BLaER1 (cell line): ENCODE data around the gene SLC6A20.

Experiments used
- H3K27ac ChIP-seq: shearing (Covaris generic); formaldehyde crosslinking; 2 replicates; pipeline ENCODE4 v1.8.1; 2022
- H3K27me3 ChIP-seq: shearing (Covaris generic); formaldehyde crosslinking; 2 replicates; pipeline ENCODE4 v1.8.1; 2022
- H3K36me3 ChIP-seq: shearing (Covaris generic); formaldehyde crosslinking; 2 replicates; pipeline ENCODE4 v1.8.1; 2022
- H3K4me1 ChIP-seq: shearing (Covaris generic); formaldehyde crosslinking; 2 replicates; pipeline ENCODE4 v1.8.1; 2022
- H3K4me2 ChIP-seq: shearing (Covaris generic); formaldehyde crosslinking; 2 replicates; pipeline ENCODE4 v1.8.1; 2022
- H3K4me3 ChIP-seq: shearing (Covaris generic); formaldehyde crosslinking; 2 replicates; pipeline ENCODE4 v1.8.1; 2022
- H3K9ac ChIP-seq: shearing (Covaris generic); formaldehyde crosslinking; 2 replicates; pipeline ENCODE4 v1.8.1; 2022
- H3K9me3 ChIP-seq: shearing (Covaris generic); formaldehyde crosslinking; 2 replicates; pipeline ENCODE4 v1.8.1; 2022
- H4K20me1 ChIP-seq: shearing (Covaris generic); formaldehyde crosslinking; 2 replicates; pipeline ENCODE4 v1.8.1; 2022
- Cebpa-rat ChIP-seq: shearing (Covaris generic); IDR thresholded peaks from 2 replicates; pipeline ENCODE4 v1.8.1; 2022

SLC6A20 gene

GRCh38 chr3:45826321-45826720 is 30.0 kb upstream of the SLC6A20 start:
- TF ChIP-seq Cebpa-rat = no peak
- no peaks in the 10 kb centered on the region for H3K9me3 ChIP-seq
- no peaks in the 10 kb centered on the region for H3K27me3 ChIP-seq
- no peak overlapping the region for H3K4me3 ChIP-seq
- H3K4me1 ChIP-seq = no peaks in the 10 kb centered on the region
- H3K36me3 ChIP-seq = peaks cover 77% of the 10 kb centered on the region
- no peaks in the 10 kb centered on the region for H4K20me1 ChIP-seq
- H3K27ac ChIP-seq = no peak overlapping the region
- H3K9ac ChIP-seq = no peak overlapping the region
- H3K4me2 ChIP-seq = no peak overlapping the region

DNA sequence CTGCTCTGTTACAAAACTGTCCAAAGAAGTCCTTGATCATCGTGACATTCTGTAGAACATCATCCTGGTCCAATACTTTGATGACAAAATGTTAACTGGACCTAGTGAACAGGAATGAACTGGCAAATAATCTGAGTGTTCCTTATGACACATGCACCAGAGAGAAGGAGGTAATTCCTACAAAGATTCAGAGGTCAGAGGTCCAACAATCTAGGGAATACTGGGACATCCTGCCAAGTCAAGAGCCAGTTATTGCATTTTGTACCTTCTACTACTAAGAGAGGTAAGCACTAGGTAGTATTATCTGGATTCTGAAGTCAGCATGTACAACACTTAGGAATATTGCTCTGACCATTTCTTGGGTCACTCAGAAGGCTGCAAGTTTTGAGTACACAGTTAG is 24.8 kb upstream of the SLC6A20 start:
- no peak overlapping the region for H3K9ac ChIP-seq
- H3K36me3 ChIP-seq = peaks cover 50% of the 10 kb centered on the region
- no peaks in the 10 kb centered on the region for H3K4me1 ChIP-seq
- no peak for TF ChIP-seq Cebpa-rat
- H3K4me2 ChIP-seq = no peak overlapping the region
- no peaks in the 10 kb centered on the region for H3K27me3 ChIP-seq
- no peak overlapping the region for H3K27ac ChIP-seq
- H3K9me3 ChIP-seq = peaks cover 15% of the 10 kb centered on the region
- H4K20me1 ChIP-seq = no peaks in the 10 kb centered on the region
- no peak overlapping the region for H3K4me3 ChIP-seq

GRCh38 chr3:45819543-45819942 is 23.2 kb upstream of the SLC6A20 start:
- no peak overlapping the region for H3K9ac ChIP-seq
- H3K36me3 ChIP-seq = peaks cover 43% of the 10 kb centered on the region
- H3K27me3 ChIP-seq = no peaks in the 10 kb centered on the region
- no peak overlapping the region for H3K4me3 ChIP-seq
- no peaks in the 10 kb centered on the region for H4K20me1 ChIP-seq
- H3K9me3 ChIP-seq = peaks cover 15% of the 10 kb centered on the region
- H3K4me2 ChIP-seq = no peak overlapping the region
- TF ChIP-seq Cebpa-rat = no peak
- no peaks in the 10 kb centered on the region for H3K4me1 ChIP-seq
- no peak overlapping the region for H3K27ac ChIP-seq

DNA sequence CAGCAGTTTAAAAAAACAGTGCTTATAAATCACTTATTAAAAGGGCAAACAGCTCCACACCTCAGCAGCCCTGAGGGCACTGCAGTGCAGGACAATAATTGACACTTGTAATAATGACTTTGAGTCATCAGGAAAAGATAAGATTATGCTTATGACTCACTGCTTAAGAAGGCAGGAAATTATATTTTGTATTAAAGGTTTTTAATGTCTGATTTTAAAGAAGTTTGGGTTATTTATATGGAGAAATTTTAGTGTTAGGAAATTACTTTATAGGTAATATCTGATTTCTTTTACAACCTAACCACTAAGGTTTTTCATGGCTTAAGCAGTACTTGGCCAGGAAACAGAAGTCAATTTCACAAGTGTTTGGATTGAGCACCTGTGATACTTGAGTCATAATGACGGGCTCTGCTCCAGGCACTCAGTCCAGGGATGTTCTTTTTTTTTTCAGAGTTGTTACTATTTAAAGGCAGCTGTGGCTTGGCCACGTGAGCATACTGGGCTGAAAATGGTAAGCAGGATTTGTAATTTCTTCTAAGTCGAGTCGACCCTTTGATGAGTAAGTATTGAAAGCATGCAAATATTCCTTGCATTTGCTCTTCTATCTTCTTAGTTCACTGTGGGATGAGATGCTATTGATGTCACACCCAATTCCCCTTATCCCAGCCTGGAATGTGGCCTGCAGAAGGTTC is 21.6 kb upstream of the SLC6A20 start:
- Histone ChIP-seq H3K4me2 (no peak overlapping the region), H3K36me3 (peaks cover 40% of the 10 kb centered on the region), H3K4me1 (no peaks in the 10 kb centered on the region), H3K9ac (no peak overlapping the region), H3K4me3 (no peak overlapping the region), H4K20me1 (no peaks in the 10 kb centered on the region), H3K27ac (no peak overlapping the region), H3K9me3 (peaks cover 15% of the 10 kb centered on the region), H3K27me3 (no peaks in the 10 kb centered on the region)
- TF ChIP-seq Cebpa-rat = no peak

DNA sequence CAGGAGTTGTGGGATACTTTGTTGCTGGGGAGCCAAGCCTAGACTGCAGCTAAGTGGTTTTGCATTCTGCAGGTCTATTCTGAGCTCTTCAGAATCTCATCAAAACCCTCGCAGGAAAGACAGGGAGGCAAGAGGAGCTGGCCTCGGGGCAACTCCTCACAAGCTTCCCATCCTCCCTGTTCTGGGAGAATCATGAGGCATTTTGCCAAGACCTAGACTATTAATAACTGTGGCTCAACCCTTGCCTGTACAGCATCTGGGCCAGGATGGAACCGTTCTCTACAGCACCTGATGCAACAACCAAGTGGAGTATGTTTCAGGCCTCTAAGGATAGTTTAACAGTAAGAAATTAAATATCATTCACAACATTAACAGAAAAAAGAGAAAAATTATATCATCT is 20.2 kb upstream of the SLC6A20 start:
- Histone ChIP-seq H3K4me3 (no peak overlapping the region), H3K36me3 (peaks cover 29% of the 10 kb centered on the region), H3K4me1 (no peaks in the 10 kb centered on the region), H3K27ac (no peak overlapping the region), H3K27me3 (no peaks in the 10 kb centered on the region), H3K9me3 (peaks cover 15% of the 10 kb centered on the region), H3K9ac (no peak overlapping the region), H4K20me1 (no peaks in the 10 kb centered on the region), H3K4me2 (no peak overlapping the region)
- no peak for TF ChIP-seq Cebpa-rat

DNA sequence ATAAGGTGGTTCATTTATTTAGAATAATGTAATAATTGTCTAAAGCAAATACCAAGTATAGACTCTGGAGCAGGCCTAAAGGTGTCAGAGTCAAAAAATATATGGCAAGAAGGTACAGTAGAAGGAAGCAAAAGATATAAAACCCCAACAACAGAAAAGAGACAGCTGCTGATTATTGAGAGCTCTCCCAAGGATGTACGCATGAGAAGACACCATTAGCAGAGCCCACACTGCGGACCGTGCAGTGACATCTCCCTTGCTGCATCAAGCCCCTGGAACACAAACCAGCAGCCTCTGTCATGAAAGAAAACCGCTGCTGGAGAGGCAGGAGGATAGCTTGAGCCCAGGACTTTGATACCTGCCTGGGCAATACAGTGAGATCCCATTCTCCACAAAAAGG is 18.0 kb upstream of the SLC6A20 start:
- Histone ChIP-seq H3K9ac (no peak overlapping the region), H3K4me1 (no peaks in the 10 kb centered on the region), H4K20me1 (no peaks in the 10 kb centered on the region), H3K36me3 (peaks cover 14% of the 10 kb centered on the region; the same call in 1 of the 2 replicates), H3K4me2 (no peak overlapping the region), H3K27ac (no peak overlapping the region), H3K9me3 (peaks cover 15% of the 10 kb centered on the region), H3K4me3 (no peak overlapping the region), H3K27me3 (no peaks in the 10 kb centered on the region)
- no peak for TF ChIP-seq Cebpa-rat

DNA sequence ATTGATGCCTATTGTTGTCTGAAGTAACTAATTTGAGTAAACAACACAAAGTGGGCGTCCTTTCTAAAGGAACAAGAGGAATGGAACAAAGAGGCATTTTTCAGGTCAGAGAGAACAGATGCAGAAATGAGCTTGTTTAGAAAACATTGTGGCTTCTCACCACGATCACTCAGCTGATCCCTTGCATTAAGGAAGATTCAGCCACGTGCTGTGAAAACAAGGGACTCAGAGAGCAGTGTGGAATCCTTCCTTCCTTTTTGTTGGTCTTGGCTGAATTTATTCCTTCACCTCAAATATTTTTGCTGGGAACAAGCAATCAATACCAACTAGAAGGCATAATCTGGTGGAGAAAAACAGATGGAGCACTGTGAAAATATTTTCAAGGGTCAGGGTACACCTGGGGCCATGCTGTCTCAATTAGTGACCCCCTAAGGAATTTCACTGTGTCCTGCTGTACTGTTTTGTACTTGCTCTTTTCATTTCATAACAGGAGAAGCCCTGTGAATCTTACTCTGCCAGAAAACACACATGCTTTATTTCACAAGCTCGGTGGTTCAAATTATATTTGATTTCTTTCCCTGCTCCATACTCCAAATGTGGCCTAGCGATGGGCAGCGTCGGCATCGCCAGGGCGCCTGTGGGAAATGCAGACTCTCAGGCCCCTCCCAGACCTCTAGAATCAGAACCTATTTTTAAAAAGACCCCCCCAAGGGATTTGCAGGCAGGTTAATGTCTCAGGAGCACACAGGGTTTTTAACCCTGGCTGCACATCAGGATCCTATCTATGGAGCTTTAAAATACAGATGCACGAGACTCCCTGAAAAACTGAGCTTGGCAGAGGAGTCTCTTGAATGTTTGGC is 11.6 kb upstream of the SLC6A20 start:
- no peaks in the 10 kb centered on the region for H4K20me1 ChIP-seq
- no peak overlapping the region for H3K4me3 ChIP-seq
- H3K4me1 ChIP-seq = peaks cover 11% of the 10 kb centered on the region
- H3K9me3 ChIP-seq = no peaks in the 10 kb centered on the region
- no peaks in the 10 kb centered on the region for H3K27me3 ChIP-seq
- no peak overlapping the region for H3K27ac ChIP-seq
- no peak overlapping the region for H3K9ac ChIP-seq
- no peak overlapping the region for H3K4me2 ChIP-seq
- no peak for TF ChIP-seq Cebpa-rat
- H3K36me3 ChIP-seq = peaks cover 2% of the 10 kb centered on the region; the same call in 1 of the 2 replicates

GRCh38 chr3:45807133-45807532 is 10.8 kb upstream of the SLC6A20 start:
- Histone ChIP-seq H3K4me3 (no peak overlapping the region), H4K20me1 (no peaks in the 10 kb centered on the region), H3K9me3 (no peaks in the 10 kb centered on the region), H3K4me1 (peaks cover 14% of the 10 kb centered on the region), H3K27me3 (no peaks in the 10 kb centered on the region), H3K36me3 (no peaks in the 10 kb centered on the region; the same call in 1 of the 2 replicates), H3K9ac (no peak overlapping the region), H3K4me2 (no peak overlapping the region), H3K27ac (no peak overlapping the region)
- no peak for TF ChIP-seq Cebpa-rat

- H3K9me3 ChIP-seq = no peaks in the 10 kb centered on the region
- H3K9ac ChIP-seq = no peak overlapping the region
- no peak overlapping the region for H3K27ac ChIP-seq
- H3K36me3 ChIP-seq = no peaks in the 10 kb centered on the region; the same call in 1 of the 2 replicates
- no peaks in the 10 kb centered on the region for H4K20me1 ChIP-seq
- TF ChIP-seq Cebpa-rat = no peak
- peaks cover 18% of the 10 kb centered on the region for H3K4me1 ChIP-seq
- H3K27me3 ChIP-seq = no peaks in the 10 kb centered on the region
- no peak overlapping the region for H3K4me2 ChIP-seq
- no peak overlapping the region for H3K4me3 ChIP-seq
Observed at GRCh38 chr3:45806072-45806471, 9.7 kb upstream of the SLC6A20 start.

GRCh38 chr3:45803252-45803935 is 7.1 kb upstream of the SLC6A20 start:
- Histone ChIP-seq H3K9me3 (no peaks in the 10 kb centered on the region), H3K9ac (no peak overlapping the region), H3K4me1 (peaks cover 16% of the 10 kb centered on the region), H3K4me2 (no peak overlapping the region), H3K27me3 (peaks cover 1% of the 10 kb centered on the region), H3K4me3 (no peak overlapping the region), H3K27ac (no peak overlapping the region), H3K36me3 (no peaks in the 10 kb centered on the region), H4K20me1 (no peaks in the 10 kb centered on the region)
- no peak for TF ChIP-seq Cebpa-rat
